CD4-positive, alpha-beta T cell treated with Interleukin-4 for 1 hour (primary cell): Measurements from ENCODE around the gene WDR38.
"Not testable (repeated sequence)": the region's sequence is repeated elsewhere in the genome, so short reads cannot be mapped to it uniquely, and the experiment has no call there.

Experiments used
- DNase-seq, 2 donors: peaks; one replicate each; pipeline ENCODE4 v3.0.0-alpha.2; 2020 to 2022

WDR38 gene

DNA sequence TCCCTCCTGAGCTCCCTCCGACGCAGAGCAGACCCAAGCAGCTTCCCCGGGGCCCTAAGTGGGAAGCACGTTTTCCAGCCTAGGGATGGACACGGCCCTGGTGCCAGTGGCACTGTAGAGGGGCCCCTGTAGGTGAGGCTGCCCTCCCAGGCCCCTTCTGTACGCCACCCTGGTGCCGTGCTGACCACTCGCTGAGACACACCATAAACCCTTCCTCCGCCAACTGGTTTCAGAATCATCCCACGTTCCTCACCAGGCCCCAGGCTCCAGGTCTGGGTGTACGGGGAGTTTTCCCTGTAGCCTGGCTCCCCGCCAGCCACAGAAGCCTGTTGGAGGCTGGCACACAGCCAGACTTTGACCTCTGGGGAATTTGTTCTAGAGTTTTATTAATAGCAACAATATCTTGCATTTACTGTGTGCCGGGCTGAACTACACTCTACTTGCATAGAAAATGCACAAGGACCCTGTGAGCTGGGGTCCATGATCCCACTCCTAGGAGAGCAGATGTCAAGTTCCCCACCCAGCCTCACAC is 18.2 kb upstream of the WDR38 start:
- no peak for DNase-seq

DNA sequence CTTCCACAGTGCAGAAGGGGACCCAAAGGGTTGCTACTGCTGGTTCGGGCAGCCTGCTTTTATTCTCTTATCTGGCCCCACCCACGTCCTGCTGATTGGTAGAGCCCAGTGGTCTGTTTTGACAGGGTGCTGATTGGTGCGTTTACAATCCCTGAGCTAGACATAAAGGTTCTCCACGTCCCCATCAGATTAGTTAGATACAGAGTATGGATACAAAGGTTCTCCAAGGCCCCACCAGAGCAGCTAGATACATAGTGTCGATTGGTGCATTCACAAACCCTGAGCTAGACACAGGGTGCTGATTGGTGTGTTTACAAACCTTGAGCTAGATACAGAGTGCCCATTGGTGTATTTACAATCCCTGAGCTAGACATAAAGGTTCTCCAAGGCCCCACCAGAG is 15.1 kb upstream of the WDR38 start:
- not testable (repeated sequence) for DNase-seq

DNA sequence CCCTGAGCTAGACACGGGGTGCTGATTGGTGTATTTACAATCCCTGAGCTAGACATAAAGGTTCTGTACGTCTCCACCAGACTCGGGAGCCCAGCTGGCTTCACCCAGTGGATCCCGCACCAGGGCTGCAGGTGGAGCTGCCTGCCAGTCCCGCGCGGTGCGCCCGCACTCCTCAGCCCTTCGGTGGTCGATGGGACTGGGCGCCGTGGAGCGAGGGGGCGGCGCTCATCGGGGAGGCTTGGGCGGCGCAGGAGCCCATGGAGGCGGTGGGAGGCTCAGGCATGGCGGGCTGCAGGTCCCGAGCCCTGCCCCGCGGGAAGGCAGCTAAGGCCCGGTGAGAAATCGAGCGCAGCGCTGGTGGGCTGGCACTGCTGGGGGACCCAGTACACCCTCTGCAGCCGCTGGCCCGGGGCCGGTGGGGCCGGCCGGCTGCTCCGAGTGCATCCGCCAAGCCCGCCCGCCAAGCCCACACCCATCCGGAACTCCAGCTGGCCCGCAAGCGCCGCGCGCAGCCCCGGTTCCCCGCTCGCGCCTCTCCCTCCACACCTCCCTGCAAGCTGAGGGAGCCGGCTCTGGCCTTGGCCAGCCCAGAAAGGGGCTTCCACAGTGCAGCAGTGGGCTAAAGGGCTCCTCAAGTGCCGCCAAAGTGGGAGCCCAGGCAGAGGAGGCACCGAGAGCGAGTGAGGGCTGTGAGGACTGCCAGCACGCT is 14.5 kb upstream of the WDR38 start:
- DNase-seq: not testable (repeated sequence)

DNA sequence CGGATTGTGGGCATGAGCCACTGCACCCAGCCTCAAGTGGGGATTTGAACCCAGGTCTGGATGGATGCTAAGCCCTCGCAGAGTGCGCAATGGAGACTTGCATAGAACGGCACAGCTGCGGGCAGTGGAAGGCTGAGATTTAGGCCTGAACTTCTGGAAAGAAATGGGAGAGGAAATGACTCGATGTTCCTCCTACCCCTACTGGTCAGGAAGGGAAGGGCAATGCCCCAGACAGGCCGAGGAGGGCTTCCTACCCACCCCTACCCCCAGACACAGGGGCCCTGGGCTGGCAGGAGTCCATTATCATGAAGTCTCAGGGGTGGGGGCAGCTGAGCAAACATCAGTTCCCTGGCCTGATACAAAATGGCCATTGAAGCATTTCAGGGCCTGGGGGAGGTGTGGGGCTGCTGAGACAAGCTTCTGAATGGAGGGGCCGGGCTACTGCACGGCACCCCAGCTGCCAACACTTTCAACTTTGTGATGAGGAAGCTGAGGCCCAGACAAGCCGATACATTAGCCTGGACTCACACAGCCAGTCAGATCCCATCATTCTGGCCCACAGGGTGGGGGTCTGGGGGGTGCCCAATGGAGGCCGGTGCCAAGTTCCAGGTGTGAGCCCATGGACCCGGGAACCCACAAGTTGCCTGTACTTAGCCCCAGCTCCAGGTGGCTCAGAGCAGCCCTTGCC is 13.5 kb upstream of the WDR38 start:
- DNase-seq: no peak

DNA sequence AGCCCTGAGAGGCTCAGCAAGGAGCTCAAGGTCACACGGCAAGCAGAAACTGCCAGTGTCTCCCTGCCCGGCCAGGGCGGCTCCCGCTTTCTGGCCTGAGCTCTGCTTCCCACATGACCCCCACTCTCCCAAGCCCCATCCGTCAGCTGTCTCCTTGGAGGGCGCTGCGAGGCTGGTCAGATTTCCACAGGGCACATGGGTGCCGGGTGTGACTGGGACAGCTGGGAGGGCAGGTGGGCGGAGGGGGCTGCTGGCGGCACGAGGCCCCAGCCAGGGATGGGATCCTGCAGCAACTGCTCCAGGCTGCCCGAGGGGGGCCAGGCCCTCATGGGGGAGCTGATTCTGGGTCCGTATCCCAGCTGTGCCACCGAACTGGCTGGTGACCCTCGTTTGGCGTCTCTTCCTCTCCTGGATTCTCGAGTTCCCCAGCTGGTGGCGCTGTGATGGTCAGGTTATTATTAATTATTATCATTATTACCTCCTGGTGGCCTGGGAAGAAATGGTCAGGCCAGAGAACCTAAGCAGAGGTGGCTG is 12.9 kb upstream of the WDR38 start:
- DNase-seq: no peak

DNA sequence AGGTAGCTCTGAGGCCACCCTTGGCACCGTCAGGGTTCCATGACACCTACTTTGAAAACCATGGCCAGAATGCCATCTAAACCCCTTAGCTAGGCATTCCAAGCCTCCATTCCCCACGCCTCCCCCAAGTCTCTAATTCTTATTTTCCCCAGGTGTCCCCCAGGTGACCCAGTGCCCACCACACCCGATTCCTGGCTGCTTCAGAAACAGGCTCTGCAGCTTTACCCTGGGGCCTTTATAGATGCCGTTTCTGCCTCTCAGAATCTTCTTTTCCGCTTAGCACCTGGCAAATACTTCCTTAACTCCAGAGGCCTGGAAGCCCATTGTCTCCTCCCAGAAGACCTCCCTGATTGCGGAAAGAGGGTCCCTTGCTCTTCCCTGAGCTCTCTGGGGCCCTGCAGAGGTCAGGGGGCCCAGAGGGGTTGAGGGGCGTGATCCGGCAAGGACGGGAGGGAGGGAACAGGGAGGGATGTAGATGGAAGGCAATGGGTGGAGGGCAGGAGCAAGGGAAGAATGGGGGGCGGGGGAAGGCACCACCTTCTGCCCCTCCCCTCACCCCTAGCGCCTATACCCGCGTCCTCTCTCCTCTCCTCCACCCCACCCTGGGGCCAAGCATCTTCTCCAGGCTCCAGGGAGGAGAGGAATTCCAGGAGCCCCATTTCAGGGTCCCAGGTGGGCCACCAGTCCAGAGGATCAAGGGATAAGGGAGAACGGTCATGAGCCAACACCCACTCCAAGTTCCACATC is 12.0 kb upstream of the WDR38 start:
- no peak for DNase-seq

DNA sequence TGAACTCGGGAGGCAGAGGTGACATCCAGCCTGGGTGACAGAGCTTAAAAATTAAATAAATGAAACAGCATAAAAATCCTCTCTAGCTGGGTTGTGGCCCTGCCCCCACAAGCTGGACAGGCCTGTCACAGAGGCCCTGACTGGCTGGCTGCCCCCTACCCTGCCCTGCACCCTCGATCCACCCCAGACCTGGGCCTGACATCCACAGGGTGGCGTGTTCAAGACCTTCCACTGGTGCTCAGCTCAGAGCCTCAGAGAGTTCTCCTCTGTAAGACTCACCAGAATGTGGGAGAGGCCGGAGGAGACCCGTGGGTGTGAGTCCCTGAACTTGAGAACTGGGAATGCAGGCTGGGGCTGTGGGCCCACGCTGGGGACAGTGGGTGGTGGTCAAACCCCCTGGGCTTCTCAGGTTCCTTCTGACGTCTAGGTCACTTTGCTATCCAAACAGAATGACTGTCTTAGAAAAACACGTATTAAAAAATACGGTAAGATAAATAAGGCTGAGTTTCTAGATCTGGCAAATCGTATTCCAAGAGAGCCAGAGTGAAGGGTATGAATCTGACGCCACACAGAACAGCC is 9.7 kb upstream of the WDR38 start:
- no peak for DNase-seq

DNA sequence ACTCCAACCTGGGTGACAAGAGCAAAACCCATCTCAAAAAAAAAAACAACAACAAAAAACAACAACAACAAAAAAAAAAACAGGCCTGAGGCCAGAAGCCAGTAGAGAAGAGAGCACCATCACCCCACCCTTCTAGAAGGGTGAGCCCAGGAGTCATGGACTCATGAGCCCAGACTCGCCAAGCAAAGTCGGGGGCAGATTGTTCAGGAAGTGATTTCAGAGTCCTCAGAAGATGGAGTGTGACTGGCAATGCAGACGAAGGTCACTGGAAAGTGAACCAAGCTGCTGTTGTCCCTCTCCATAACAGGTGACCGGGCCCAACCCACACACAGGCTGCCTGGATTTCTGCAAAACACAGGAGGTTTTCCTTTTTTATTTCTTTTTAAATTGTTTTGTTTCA is 9.0 kb upstream of the WDR38 start:
- no peak for DNase-seq

DNA sequence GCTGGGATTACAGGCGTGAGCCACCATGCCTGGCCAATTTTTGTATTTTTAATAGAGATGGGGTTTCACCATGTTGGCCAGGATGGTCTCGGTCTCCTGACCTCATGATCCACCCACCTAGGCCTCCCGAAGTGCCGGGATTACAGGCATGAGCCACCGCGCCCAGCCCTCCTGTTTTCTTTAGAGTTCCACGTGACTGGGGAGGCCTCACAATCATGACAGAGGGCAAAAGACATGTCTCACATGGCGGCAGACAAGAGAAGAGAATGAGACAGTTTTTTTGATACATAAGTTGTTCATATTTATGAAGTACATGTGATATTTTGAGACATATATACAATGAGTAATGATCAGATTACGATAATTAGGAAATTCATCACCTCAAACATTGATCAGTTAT is 6.8 kb upstream of the WDR38 start:
- DNase-seq: not testable (repeated sequence)

DNA sequence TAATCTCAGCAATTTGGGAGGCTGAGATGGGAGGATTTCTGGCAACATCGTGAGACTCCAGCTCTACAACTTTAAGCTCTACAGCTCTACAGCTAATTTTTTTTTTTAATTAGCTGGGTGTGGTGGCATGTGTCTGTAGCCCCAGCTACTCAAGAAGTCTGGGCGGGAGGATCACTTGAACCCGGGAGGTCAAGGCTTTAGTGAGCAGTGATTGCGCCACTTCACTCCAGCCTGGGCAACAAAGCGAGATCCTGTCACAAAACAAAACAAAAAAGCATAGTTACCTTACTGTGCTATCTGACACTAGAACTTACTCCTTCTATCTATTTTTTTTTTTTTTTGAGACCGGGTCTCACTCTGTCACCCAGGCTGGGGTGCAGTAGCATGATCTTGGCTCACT is 6.3 kb upstream of the WDR38 start:
- no peak for DNase-seq

DNA sequence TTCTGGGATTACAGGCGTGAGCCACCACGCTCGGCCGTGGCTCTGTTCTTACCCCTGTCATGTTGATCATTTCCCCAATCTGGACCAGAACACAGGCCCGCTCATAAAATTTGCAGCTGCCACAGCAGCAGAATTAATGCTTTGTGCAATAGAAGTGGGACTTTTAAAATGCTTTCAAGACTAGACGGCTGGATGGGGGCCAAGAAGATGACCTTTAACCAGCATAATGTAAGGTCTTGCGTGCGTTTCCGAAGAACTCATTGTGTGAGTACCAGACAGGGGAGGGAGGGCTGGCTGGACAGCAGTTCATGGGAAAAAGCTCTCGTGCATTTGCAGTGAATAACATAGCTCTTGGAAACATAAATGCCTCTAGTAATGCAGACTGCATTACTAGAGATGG is 3.5 kb upstream of the WDR38 start:
- no peak for DNase-seq

DNA sequence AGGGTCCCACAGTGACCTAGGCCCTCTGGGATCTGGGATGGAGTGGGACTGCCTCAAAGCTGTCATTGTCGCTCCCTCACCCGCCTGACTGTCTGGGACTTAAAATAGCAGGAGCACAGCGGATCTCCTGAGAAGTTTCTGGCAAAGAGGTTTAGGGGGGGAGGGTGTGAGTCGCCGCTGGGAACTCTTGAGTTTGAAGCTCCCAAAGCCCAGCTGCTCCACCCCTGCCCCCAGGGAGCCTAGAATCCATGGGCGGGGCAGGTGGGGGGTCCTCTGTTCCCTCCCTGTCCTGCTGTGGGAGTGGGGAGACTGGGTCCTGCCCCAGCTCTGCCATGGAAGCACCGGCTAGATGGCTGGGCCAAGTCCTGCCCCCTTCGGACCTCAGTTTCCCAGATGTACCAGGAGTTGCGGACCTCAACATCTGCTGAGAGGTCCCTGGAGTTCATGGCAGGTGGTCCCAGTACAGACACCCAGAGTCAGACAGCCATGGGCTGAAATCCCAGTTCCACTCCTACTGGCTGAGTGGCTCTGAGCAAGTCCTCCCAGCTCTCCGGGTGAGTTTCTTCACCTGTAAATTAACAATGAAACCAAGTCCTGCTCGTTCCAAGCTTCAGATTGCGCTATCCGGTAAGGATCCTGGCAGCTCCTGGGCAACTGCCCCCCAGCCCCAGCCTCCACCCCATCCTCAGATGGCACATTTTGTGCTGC is 985 bp upstream of the WDR38 start:
- DNase-seq: no peak

DNA sequence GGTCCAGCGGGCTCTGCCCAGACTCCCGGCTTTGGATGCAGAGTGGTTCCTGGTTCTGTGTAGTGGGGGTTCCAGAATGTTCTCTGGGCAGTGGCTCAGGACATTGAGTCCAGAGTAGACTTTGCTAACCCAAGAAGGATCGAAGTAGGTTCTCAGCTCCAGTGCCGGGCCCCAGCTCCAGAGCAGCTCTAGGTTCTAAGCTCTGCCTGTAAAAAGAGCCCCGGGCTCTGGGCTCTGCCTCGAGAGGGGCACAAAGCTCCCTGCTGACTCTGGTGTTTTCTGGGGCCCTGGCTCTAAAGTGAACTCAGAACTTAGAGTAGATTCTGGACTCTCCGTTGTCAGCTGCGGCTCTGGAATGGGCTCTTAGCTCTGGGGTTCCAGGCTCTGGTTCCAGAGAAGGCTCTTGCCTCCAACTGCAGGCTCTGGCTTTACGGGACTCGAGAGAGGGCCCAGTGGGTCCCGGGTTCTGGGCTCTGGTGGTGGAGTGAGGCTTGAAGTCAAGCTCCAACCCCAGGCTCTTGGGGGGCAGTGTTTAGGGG is 414 bp downstream of the WDR38 start:
- no peak for DNase-seq

DNA sequence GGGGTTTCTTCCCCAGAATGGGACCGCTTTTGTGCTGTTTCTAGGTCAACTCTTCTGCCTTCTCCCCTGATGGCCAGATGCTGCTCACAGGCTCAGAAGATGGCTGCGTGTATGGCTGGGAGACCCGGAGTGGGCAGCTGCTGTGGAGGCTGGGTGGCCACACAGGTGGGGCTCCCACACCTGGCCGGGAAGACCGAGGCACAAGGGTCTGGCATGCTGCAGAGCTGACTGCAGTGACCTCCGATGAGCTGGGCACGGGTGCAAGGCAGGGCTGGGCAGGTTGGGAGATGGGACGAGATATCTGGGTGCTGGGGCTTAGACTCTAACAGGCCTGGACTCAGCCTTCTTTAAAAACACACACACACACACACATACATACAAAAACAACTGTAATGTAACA is 901 bp downstream of the WDR38 start:
- no peak for DNase-seq

DNA sequence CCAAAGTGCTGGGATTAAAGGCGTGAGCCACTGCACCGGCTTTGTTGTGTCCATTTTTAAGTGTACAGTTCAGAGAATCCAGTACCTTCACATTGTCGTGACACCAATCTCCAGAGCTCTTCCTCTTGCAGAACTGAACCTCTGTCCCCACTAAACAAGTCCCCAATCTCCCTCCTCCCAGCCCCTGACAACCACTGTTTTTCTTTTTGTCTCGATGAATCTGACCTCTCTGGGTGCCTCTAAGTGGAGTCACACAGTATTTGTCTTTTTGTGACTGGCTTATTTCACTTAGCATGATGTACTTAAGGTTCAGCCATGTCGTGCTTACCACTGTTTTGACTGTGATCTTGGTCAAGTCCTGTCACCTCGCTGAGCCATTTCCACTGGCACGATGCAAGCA is 1.6 kb downstream of the WDR38 start:
- no peak for DNase-seq

DNA sequence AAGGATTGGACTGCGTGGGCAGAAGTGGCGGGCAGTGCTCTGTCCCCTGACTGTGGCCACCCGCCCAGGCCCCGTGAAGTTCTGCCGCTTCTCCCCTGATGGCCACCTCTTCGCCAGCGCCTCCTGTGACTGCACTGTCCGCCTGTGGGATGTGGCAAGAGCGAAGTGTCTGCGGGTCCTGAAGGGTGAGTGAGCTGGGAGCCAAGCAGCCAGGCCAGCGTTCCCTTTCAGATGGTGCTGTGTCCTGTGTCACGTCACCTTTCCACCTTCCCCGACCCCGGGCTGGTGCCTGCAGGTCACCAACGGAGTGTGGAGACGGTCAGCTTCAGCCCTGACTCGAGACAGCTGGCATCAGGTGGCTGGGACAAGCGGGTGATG is 2.3 kb downstream of the WDR38 start:
- DNase-seq: no peak

DNA sequence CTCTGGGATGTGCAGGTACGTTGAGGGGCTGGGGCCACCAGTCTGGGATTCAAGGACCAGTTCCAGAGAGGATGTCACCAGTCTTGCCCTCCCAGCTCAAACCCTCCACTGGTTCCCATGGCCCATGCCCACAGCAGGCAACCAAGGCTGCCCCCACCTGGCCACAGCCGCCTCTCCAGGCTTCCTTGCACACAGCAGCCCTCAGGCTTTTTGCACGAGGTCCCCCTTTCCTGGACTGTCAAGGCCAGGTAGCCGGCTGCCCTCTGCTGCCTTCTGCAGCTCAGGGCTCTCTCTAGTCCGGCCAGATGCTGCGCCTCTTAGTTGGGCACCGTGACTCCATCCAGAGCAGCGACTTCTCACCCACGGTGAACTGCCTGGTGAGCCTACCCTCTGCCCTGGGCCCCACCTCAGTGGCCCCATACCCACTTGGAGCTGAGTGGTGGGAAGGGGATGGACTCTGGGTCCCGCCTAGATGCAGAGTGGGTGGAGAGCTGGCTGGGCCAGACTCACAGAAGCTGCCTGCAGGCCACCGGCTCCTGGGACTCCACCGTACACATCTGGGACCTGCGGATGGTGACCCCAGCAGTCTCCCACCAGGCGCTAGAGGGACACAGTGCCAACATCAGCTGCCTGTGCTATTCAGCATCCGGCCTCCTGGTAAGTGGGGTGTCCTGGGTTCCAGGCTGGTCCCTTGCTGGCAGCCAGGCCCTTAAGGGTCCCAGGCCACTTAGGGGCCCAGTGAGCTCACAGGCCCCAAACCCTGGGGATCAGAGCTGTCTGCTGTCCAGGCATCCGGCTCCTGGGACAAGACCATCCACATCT is 2.9 kb downstream of the WDR38 start:
- DNase-seq: no peak

DNA sequence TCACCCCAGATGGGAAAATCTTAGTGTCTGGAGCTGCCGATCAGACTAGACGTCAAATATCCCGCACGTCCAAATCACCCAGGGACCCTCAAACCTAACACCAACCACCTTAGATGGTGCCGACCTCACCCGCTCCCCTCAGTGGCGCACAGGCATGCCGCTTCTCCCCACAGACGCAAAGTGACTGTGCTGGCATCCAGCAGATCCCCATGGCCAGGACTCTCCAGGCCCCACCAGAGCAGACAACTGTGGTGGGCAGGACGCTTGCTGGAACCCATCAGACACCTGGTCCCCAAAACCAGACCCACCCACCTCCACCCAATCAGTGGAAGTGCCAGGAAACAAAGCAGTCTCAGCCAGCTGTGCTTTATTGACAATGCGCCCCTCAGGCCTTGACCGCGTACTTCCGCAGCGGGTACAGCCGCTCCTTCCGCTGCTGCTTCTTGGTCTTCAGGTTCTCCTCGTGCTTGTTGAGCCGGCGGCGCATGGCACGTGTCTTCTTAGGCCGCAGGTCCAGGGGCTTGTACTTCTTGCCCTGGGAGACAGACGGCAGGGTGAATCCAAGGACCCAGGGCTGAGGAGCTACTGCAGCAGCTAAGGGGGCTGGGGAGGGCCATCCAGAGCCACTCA is 4.4 kb downstream of the WDR38 start:
- DNase-seq: no peak

DNA sequence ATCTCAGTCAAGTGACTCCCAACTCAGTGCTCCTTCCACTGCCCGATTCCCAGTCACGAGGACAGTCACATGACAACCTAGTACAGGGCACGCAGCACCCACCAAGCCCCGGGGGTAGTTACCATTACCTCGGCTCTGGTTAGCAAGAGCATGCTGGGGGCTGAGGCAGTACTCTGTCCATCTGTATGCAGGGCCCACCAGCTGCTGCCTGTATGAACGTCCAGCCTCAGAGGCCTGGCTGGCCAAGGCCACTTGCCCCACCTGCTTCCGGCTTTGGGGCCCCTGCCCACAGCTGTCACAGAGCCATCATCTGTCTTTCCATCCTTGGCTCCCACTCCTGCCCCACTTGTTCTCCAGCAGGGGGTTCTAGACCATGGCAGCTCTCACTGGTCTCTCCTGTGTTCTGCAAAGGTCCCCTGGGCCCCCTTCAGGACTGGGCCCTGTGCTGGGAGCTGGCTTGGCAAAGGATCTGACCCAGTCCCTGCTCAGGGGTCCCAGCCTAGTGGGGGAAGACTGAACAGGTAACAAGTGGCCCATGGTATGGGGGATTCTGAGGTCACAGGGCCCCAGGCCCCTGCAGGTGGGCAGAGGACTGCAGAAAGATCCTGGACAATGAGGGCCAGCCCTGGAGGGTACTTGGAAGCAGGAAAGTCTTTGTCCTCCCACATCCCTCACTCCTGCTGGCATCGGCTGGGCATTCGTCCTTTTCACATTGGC is 5.2 kb downstream of the WDR38 start:
- DNase-seq: no peak
